Measurements from ENCODE around the gene NDUFA12.

NDUFA12 gene

DNA sequence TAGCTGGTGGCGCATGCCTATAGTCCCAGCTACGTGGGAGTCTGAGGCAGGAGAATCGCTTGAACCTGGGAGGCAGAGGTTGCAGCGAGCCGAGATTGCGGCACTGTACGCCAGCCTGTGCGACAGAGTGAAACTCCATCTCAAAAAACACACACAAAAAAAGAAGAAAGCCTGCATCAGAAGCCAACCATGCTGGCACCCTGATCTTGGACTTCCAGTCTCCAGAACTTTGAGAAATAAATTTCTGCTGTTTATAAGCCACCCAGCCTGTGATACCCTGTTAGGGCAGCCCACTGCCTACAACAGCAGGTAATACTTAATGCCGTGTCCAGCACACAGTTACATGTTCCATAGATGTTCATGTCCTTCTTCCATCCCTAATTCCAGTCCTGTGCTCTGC is 62.7 kb downstream of the NDUFA12 start:
- no peak for DNase-seq (ENCODE audit: low spot score)

DNA sequence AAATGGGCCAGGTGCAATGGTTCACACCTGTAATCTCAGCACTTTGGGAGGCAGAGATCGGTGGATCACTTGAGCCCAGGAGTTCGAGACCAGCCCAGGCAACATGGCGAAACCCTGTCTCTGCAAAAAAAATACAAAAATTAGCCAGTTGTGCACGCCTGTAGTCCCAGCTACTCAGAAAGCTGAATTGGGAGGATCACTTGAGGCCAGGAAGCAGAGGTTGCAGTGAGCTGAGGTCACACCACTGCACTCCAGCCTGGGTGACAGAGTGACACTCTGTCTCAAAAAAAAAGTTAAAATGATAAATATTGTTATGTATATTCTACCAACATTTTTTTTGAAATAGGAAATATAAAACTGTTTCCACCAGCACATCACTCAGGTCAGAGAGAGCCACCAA is 64.9 kb downstream of the NDUFA12 start:
- DNase-seq (ENCODE audit: low spot score), result no peak

DNA sequence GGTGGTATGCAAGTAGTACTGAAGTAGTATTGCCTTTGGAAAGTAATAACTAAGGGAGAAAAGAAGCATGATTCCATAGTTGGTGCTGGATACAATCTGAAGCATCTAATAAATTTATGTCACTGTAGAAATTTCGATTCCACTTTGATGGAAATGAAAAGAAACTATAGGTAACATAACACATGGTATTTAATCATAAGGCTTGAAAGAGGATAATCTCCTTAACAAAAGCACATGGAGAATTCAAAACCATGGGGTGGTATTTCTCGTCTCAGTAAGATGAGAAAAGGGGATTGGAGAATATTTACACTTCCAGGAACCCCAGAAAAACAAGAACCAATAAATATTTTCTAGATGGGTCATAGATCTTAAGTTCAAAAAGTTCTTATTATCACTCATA is 72.7 kb downstream of the NDUFA12 start:
- DNase-seq (ENCODE audit: low spot score), result no peak

DNA sequence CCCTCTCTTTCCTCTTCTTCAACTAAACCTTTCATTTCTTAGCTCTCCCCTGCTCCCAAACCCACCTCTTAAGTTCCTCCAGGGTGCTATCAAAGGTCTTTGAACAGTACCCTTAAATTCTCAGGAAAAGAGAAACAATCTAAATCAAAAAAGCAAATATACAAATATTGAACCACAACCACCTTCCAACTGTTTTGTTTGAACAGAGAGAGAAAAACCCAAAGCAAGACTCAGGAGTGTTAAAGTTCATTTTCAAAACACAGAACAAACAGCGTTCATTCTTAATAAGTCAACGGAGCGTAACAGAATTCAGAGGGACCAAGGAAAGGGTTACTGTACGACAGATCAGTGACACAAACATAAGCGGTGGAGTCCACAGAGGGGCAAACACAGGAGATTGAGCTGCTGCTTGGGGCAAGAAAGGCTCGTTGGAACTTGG is 73.3 kb downstream of the NDUFA12 start:
- DNase-seq (ENCODE audit: low spot score), result no peak

DNA sequence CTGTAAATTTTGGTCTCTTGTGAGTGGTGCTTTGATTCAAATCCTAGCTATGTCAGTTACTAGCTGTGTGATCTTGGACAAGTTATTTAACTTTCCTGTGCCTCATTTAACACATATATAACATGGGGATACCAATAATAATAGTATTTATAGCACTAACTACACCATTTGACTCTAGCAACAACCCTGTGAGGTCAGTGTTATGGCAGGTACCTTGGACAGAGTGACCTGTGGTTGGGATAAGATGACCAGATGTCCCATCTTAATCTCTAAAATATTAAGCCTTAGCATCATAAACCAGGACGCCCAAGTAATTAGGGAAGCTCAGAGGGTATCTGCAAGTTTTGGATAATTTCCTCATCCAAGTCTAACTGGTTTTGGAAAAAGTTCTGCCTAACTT is 73.7 kb downstream of the NDUFA12 start:
- no peak for DNase-seq (ENCODE audit: low spot score)

DNA sequence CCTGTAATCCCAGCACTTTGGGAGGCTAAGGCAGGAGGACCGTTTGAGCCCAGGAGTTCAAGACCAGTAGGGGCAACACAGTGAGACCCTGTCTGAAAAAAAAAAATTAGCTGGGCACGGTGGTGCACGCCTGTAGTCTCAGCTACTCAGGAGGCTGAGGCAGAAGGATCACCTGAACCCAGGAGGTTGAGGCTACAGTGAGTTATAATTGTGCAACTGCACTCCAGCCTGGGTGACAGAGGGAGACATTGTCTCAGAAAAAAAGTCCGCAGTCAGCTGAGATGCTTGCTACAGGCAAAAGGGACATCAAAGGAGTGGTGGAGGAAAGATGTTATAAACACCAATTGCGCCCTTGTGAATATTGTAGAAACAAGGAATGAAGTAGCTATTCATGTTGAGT is 77.8 kb downstream of the NDUFA12 start:
- DNase-seq (ENCODE audit: low spot score), result no peak

DNA sequence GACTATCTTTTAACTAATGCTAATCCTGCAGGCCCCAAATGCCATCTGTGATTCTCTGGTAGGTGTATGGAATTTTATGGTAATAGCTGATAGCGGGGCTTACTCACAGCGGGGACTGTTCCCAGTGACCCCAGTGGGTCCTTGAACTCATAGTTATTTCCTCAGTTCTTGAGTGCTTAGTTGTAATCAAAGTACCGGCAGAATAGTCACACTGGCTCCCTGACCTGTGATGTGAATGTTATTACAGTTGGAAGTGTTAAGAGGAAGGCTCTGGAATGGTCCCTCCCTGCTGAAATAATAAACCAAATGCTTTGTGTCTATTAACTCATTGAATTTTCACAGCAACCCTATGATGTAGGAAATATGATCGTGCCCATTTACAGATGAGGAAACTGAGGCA is 78.3 kb downstream of the NDUFA12 start:
- DNase-seq (ENCODE audit: low spot score), result no peak

DNA sequence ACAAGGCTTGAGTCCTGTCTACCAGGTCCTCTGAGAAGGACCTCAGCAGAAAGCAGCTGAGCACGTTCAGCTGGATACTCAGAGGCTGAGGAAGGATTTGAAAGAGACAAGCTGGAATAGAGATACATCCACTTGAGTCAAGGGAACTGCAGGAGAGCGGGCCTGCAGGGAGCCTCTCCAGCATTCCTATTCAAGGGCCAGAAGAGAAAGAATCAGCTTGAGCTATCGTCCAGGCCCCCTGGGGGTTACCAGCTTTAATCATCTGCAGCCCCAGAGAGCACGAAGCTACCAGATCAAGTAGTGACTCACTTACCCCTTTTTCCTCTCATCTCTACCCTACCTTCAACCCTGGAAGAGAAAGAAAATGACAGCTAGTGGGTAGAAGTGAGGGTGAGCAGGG is 80.9 kb downstream of the NDUFA12 start:
- DNase-seq (ENCODE audit: low spot score), result no peak
